Activated CD8-positive, alpha-beta memory T cell treated with anti-CD3 and anti-CD28 coated beads for 4 hours (primary cell): ENCODE data around the gene NAB1.

ENCODE experiments used
- DNase-seq, 2 donors: peaks; one replicate each; pipeline ENCODE4 v3.0.0-alpha.2; 2020; ENCODE audit warnings: low read depth in 2 of 2

NAB1 gene

GRCh38 chr2:190713471-190713870, 64.6 kb downstream of the NAB1 start:
- no peak for DNase-seq

DNA sequence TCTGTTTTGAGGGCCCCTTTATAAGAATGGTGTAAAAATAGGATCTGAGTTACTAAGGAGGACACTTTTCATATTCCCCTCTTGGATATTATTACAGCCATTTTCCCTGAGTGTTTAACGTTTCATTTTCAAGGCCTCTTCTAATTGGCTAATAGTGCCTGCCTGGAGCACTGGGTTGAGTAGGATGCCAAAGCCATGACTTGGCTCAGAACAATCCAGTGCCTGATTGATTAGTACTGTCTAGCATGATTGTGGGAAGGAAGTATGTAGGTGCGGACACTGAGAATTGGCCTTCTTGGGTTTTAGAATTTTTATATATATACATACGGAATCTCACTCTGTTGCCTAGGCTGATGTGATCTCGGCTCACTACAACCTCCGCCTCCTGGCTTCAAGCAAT, 66.1 kb downstream of the NAB1 start:
- no peak for DNase-seq

- DNase-seq = no peak
Measured at GRCh38 chr2:190716176-190716807, 67.4 kb downstream of the NAB1 start.

DNA sequence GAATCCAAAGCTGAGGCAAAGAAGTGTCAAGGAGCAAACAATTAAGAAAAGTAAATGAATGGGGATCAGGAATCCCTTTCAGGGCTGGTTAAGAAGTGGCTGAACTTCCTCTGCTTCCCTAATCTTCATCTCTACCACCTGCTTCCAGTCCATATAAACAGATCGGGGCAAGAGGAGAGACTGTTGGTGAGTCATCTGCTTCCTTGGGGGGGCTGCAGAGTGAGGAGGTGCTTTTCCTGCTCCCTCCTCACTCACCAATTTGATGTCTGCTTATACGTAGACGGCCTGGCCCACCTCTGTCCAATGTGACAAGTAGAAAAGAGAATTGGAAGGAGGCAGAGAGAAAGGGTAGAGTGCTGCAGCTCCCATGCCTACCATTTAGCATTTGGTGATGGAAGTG, 68.4 kb downstream of the NAB1 start:
- no peak for DNase-seq

DNA sequence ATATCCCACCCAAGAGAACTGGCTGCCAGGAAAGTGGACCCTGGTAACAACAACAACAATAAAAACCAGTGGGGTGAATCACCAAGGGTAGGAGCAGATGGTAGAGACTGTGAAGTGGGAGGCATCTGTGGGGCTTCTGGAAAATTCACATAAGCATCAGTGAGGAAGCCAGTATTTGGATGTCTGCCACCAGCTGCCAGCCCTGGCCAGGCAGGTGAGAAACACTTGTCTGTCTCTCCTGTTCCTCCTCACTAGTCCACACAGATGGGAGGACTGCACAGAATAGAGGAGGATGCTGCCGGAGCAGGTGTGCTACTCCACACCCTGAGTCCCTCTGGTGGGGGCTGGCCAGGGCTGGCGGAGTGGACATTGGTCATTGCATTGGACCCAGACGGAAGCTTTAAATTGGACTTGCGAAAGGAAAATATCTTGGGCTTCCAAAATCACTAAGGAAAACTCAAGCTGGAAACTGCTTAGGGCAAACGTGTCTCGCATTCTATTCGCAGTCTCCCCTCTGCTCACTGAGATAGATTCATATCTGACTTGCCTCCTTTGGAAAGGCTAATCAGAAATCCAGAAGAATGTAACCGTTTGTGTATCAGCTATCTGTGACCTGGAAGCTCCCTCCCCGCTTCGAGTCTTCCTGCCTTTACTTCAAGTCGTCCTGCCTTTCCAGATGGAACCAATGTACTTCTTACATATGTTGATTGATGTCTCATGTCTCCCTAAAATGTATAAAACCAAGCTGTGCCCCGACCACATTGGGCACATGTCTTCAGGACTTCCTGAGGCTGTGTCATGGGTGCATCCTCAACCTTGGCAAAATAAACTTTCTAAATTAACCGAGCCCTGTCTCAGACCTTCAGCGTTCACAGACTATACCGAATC, 69.1 kb downstream of the NAB1 start:
- DNase-seq = no peak

DNA sequence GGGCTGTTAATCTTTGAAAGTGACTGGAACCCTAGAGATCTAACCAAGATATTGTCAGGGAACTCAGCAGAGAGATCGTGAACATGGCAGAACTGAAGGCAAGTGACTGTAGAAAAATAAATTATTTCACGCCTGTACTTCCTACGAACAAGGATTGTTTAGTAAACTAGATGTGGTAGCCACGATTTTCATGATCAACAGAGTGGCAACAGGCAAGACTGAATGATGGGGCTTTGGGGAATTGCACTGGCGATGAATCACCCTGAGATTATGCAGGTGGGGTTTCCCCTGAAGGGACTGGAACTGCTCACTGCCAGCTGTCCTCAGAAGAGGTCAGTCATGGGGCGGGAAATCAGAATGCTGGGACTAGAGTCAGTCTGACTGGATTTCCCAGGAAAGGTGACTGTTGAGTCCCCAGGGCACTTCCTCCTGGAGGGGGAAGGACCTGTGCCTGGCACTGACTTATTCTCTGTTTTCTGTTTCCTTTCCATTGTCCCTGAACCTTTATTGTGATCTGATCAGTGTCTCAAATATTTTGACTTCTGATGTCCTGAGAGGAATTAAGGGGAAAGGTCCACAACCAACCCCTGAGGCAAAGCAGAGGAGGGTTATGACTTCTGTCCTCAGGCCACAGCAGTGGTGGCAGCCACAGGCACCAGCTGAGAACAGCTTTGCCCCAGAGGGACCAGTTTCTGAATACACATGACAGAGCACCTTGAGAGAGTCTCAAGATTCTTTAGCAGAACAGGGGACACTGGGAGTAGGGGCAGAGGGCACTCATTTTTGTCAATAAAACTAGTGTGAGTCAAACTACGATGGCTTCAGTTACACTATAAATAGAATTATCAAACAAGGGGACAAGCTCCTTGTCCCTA, 70.0 kb downstream of the NAB1 start:
- DNase-seq = peak in 1 of 2 donors; percentile 50

DNA sequence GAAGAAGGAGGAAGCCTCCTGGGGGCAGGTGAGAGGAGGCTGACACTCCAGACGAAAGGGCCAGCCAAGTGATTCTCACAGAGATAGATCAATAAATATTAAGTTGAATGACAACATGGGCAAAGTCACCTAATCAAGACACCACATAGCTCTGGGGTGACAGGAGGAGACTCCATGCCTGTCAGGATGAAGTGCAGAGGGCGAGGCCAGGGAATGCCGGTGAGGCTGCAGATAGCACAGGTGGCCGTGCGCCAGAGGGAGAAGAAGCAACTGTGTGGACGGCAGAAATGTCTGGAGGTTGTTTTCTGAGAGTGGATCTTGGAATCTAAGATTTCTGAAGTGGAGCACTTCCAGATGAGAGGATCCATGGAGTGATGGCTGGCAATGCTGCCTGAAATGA, 71.4 kb downstream of the NAB1 start:
- no peak for DNase-seq

DNA sequence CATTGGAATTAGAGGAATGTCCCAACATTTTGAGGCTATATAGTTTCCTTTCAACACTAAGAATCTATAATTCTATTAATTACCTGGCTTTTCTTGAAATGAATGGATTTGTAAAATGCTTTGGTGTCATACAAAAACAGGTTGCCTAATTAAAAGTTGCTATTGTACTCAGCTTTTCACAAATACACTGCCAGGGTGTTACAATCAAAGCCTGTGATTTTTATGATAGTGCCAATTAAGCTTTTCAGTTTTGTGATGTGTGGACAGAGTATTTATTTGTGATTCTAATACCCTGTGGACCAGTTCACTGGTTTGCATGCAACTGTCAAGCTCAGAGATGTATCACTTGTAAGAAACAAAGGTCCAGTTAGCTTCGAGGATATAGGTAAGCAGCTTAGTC, 71.8 kb downstream of the NAB1 start:
- DNase-seq = no peak

- DNase-seq = no peak
Measured at GRCh38 chr2:190722061-190722759, 73.3 kb downstream of the NAB1 start.

DNA sequence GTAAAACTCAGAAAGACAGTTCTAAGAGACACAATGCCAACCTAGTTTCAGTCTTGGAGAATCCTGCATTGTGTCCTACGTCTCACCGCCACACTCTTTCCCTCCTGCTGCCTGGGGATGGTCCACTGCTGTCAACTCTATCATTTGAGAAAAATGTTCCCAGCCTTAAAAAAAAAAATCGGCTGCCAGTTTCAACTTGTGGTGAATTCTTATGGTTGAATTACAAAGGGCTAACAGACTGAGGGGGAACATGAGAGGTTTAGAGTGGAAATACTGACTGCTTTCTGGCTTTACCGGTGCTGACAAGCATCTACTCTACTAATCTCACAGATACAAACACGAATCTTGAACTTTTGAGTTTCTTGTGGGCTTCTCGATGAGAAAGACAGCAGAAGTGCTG, 74.0 kb downstream of the NAB1 start:
- DNase-seq = no peak

GRCh38 chr2:190723397-190724090, 74.7 kb downstream of the NAB1 start:
- no peak for DNase-seq

GRCh38 chr2:190726255-190726654, 77.4 kb downstream of the NAB1 start:
- DNase-seq = no peak

GRCh38 chr2:190736355-190736754, 87.5 kb downstream of the NAB1 start:
- DNase-seq = no peak

- DNase-seq = no peak
Measured at GRCh38 chr2:190740449-190740848, 91.6 kb downstream of the NAB1 start.
